GM13977 (cell line): ENCODE measurements around the gene CLCN3.

Experiments
- DNase-seq: peaks from one replicate; pipeline ENCODE4 v3.0.0; 2012; ENCODE audit warnings: low spot score
- CTCF ChIP-seq: IDR thresholded peaks from 2 replicates; pipeline ENCODE4 v1.5.1; 2012; ENCODE audit warnings: mild to moderate bottlenecking, control low read depth; ENCODE audit not compliant: insufficient read depth; ENCODE audit errors: extremely low read depth, missing control alignments
- in situ Hi-C: fragments of 300-500 bp; cut with MboI; formaldehyde crosslinking; loops from one replicate; pipeline ENCODE4 v1.12.0; 2022; ENCODE audit warnings: low sequenced_read_pairs, low pct_unique_long_range_greater_than_20kb, mixed read lengths, inconsistent platforms; ENCODE audit not compliant: unreplicated experiment

Gene CLCN3

DNA sequence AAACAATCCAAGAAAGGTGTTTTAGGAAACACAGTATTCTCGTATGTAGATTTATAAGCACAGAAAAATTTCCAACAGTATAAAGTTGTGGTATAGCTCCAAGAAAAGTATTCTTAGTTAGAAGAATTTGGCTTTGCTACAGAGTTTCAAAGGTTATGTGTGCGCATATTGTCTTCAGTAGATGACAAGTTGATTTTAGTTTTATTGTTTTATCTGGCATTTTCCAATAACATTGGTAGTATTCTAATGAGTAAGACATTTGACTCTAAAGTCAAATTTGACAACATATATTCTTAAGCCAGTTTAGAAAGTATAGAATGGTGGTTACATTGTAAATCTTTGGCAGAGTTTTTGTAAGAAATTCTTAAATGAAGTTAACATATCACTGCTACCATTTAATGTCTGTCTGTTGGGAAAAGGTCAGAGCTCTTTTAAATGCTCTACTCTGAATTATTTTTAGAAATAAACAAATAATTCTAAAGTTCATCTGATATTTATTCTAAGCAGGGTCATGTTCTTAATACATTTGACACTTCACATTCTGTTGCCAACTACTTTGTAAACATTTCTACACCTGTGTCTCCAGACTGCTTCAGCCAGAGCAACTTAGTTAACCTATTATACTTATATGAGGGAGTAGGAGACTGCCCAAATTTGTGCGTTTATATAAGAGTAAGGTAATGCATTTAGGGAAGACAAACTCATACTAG, 30.0 kb downstream of the CLCN3 start:
- TF ChIP-seq CTCF = no peak
- in situ Hi-C loops = no loop called here
- no peak for DNase-seq

DNA sequence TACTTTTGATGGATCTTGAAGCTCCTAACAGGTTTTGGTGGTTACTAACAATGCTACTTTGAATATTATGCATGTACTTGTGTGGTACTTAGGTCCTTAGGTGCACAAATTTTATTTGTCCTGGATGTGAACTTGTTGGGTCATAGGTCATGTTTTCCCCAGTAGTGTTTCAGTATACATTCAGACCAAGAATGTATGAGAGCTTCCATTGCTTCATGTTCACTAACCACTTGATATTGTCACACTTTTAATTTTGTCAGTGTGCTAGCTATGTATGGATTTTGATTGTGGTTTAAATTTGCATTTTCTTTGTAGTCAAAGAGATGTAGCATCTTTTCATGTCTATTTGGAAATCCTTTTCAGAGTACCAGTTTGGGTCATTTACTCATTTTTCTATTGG, 32.2 kb downstream of the CLCN3 start:
- no peak for TF ChIP-seq CTCF
- no peak for DNase-seq
- in situ Hi-C loops = no loop called here

- TF ChIP-seq CTCF = no peak
- DNase-seq = no peak
- in situ Hi-C loops = no loop called here
Observed at GRCh38 chr4:169655401-169655800, 35.0 kb downstream of the CLCN3 start.

- in situ Hi-C loops = no loop called here
- no peak for TF ChIP-seq CTCF
- no peak for DNase-seq
Observed at GRCh38 chr4:169657470-169658107, 37.2 kb downstream of the CLCN3 start.

GRCh38 chr4:169658196-169658595, 37.8 kb downstream of the CLCN3 start:
- no peak for DNase-seq
- TF ChIP-seq CTCF = no peak
- in situ Hi-C loops = no loop called here

DNA sequence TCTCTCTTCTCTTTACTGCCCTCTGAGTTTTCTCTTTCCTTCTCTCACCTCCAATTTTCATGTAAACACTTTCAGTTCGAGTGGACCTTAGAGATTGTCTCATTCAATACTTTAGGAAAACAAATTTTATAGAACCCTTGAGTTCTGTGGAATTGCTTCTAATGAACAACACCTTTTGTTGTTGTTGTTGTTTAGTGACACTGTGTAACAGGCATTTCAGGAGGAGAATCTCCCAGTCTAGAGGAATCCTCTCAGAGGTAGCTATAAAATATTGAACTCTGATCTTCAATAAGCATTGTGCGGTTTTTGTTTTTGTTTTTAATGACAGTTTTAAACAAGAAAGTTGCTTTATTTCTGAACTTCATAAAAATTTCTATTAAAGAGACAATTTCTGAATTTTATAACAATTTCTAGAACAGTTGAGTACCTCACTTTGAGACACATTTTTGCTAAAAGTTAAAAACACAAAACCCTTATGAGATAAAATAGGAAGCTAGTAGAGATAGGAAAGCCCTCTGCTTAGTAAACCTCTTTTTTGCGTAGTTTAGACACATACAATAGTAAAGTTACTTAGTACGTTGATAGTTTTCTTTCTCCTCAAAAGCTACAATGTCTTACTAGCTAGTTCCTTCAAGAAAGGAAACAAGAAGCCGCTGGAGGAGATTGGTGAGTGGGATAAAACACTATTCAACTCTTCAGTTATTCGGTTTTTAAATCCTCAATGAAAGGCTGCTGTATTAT, 38.8 kb downstream of the CLCN3 start:
- DNase-seq = no peak
- in situ Hi-C loops = no loop called here
- no peak for TF ChIP-seq CTCF
